Measurements from ENCODE around the gene CYTH4. TPM values are rescaled to one million over a fixed set of nuclear protein-coding genes. Genes with fewer than 3 reads are reported as not detected.

The CYTH4 gene
- total and polyA plus RNA-seq, 2 experiments from 2014 or later, result not detected

DNA sequence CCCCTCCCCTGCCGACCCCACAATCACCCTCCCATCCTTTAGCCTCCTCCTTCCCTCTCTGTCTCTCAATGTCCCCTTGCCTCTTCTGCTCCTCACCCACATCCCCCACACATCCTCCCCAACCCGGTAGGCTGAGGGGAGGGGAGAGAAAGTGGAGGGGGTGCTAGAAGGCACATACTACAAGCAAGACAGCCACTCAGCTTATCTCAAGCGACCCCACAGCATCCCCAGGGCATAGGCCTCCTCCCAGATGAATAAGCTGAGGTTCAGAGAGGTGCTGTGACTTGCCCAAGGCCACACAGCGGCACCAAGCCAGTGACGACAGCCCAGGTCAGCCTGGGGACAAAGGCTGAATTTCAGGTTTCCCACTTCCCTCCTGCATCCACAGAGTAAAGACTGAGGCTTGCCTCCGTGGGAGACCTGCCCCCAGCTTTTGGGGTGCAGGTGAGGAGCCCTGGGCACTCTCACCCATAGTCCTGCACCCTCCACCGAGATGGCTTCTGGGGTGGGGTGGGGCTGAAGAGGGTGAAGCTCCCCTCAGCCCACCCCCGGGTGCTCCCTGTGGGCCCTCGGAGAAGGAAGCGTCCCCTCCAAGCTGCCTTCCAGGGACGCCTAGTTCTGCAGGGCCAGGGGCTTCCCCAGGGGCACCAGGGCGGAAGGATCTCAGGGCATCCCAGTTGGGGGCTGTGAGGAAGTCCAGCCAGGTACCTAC is 38.8 kb upstream of the CYTH4 start:
- DNase-seq (ENCODE audit: low spot score), result no peak
- H3K36me3 Mint-ChIP-seq (ENCODE audit: low read depth), result no peaks in the 10 kb centered on the region

DNA sequence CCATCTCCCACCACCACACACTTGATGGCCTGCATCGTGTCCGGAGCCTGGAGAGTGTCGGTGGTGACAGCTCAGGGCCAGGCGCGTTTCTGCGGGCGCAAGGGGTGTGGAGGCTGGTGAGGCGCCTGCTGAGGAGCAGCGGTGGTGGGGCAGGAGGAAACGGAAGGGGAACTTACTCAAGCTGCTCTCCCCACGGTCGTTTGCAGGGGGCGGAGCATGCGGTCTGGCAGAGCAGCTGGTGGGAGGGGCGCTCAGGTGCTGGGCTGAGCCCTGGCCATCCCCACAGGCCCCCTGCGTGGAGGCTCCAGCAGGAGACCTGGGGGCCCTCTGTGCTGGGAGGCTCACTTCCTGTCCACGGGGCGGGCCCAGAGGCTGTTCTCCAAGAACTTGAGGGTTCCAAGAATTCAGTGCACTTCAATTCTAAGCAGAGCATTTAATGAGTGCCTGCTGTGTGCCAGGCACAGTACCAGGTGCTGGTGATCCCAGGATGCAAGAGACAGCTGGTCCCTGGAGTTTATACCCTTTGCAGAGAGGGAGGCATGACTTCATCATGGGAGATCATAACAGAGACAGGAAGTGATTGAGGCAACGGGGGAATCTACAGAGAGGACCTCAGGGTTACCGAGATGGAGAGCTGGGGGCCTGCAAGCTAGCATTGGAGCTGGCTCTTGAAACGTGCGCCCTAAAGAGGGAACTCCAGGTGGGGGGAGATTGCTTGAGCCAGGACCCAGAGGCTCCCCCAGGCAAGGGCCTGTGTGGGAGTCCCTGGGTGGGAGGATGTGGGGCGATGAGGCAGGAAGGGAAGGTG is 38.0 kb upstream of the CYTH4 start, which contains the start of gene RAC2:
Gene RAC2, minus strand, starts transcription at position 156 of the 808 bp plus-strand sequence. Its CDS starts 121 bp downstream, at position 35.
- H3F3A ChIP-seq (replicated peaks; ENCODE audit: low read depth), result no peaks in the 10 kb centered on the region
- H3K79me2 ChIP-seq (replicated peaks; ENCODE audit: insufficient read depth), result no peaks in the 10 kb centered on the region
- Mint-ChIP-seq H3K4me1 (peaks cover 18% of the 10 kb centered on the region), H3K4me3 (peak within 1 kb of the TSS; percentile 27; the same call in 1 of the 3 replicates), H3K27ac (no peak within 1 kb of the TSS), H3K36me3 (ENCODE audit: low read depth) (no peaks in the 10 kb centered on the region), H3K27me3 (ENCODE audit: insufficient read depth, low read depth, poor library complexity) (peaks cover 10% of the 10 kb centered on the region), H3K9me3 (no peaks in the 10 kb centered on the region)
- peak within 1 kb of the TSS; percentile 48; the same call in 1 of the 2 replicates for H3K4me2 ChIP-seq
- H3K4me1 ChIP-seq (ENCODE audit: insufficient read depth), result peaks cover 7% of the 10 kb centered on the region; the same call in 1 of the 2 replicates
- H3K9me2 ChIP-seq (ENCODE audit: insufficient read depth), result no peaks in the 10 kb centered on the region
- H4K20me1 ChIP-seq (replicated peaks; ENCODE audit: insufficient read depth), result no peaks in the 10 kb centered on the region
- no peak within 1 kb of the TSS for H3K27ac ChIP-seq (ENCODE audit: low read depth)
- H3K27me3 ChIP-seq (ENCODE audit: insufficient read depth), result no peaks in the 10 kb centered on the region
- peak; percentile 79 for ATAC-seq
- H3K36me3 ChIP-seq (ENCODE audit: insufficient read depth), result no peaks in the 10 kb centered on the region
- peak within 1 kb of the TSS; percentile 28; the same call in 1 of the 2 replicates for H3K4me3 ChIP-seq
- DNase-seq (ENCODE audit: low spot score), result peak; percentile 62
- H2AFZ ChIP-seq, result peak within 1 kb of the TSS; percentile 69
- TF ChIP-seq, protein P1, sequence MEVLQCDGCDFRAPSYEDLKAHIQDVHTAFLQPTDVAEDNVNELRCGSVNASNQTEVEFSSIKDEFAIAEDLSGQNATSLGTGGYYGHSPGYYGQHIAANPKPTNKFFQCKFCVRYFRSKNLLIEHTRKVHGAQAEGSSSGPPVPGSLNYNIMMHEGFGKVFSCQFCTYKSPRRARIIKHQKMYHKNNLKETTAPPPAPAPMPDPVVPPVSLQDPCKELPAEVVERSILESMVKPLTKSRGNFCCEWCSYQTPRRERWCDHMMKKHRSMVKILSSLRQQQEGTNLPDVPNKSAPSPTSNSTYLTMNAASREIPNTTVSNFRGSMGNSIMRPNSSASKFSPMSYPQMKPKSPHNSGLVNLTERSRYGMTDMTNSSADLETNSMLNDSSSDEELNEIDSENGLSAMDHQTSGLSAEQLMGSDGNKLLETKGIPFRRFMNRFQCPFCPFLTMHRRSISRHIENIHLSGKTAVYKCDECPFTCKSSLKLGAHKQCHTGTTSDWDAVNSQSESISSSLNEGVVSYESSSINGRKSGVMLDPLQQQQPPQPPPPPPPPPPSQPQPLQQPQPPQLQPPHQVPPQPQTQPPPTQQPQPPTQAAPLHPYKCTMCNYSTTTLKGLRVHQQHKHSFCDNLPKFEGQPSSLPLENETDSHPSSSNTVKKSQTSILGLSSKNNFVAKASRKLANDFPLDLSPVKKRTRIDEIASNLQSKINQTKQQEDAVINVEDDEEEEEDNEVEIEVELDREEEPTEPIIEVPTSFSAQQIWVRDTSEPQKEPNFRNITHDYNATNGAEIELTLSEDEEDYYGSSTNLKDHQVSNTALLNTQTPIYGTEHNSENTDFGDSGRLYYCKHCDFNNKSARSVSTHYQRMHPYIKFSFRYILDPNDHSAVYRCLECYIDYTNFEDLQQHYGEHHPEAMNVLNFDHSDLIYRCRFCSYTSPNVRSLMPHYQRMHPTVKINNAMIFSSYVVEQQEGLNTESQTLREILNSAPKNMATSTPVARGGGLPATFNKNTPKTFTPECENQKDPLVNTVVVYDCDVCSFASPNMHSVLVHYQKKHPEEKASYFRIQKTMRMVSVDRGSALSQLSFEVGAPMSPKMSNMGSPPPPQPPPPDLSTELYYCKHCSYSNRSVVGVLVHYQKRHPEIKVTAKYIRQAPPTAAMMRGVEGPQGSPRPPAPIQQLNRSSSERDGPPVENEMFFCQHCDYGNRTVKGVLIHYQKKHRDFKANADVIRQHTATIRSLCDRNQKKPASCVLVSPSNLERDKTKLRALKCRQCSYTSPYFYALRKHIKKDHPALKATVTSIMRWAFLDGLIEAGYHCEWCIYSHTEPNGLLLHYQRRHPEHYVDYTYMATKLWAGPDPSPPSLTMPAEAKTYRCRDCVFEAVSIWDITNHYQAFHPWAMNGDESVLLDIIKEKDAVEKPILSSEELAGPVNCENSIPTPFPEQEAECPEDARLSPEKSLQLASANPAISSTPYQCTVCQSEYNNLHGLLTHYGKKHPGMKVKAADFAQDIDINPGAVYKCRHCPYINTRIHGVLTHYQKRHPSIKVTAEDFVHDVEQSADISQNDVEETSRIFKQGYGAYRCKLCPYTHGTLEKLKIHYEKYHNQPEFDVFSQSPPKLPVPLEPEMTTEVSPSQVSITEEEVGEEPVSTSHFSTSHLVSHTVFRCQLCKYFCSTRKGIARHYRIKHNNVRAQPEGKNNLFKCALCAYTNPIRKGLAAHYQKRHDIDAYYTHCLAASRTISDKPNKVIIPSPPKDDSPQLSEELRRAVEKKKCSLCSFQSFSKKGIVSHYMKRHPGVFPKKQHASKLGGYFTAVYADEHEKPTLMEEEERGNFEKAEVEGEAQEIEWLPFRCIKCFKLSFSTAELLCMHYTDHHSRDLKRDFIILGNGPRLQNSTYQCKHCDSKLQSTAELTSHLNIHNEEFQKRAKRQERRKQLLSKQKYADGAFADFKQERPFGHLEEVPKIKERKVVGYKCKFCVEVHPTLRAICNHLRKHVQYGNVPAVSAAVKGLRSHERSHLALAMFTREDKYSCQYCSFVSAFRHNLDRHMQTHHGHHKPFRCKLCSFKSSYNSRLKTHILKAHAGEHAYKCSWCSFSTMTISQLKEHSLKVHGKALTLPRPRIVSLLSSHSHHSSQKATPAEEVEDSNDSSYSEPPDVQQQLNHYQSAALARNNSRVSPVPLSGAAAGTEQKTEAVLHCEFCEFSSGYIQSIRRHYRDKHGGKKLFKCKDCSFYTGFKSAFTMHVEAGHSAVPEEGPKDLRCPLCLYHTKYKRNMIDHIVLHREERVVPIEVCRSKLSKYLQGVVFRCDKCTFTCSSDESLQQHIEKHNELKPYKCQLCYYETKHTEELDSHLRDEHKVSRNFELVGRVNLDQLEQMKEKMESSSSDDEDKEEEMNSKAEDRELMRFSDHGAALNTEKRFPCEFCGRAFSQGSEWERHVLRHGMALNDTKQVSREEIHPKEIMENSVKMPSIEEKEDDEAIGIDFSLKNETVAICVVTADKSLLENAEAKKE (CRISPR knock-in tag; IDR thresholded peaks at IDR 0.05), result no peak
- TF ChIP-seq EZH2 (IDR thresholded peaks at IDR 0.05; ENCODE audit: low read depth, unreplicated experiment) (no peak), ZNF331 (CRISPR knock-in tag; IDR thresholded peaks at IDR 0.05; ENCODE audit: low read depth) (no peak), POLR2AphosphoS5 (IDR thresholded peaks at IDR 0.05; ENCODE audit: low read depth) (no peak), JUNB (IDR thresholded peaks at IDR 0.05; ENCODE audit: unreplicated experiment) (no peak)
- TF ChIP-seq, protein P2, sequence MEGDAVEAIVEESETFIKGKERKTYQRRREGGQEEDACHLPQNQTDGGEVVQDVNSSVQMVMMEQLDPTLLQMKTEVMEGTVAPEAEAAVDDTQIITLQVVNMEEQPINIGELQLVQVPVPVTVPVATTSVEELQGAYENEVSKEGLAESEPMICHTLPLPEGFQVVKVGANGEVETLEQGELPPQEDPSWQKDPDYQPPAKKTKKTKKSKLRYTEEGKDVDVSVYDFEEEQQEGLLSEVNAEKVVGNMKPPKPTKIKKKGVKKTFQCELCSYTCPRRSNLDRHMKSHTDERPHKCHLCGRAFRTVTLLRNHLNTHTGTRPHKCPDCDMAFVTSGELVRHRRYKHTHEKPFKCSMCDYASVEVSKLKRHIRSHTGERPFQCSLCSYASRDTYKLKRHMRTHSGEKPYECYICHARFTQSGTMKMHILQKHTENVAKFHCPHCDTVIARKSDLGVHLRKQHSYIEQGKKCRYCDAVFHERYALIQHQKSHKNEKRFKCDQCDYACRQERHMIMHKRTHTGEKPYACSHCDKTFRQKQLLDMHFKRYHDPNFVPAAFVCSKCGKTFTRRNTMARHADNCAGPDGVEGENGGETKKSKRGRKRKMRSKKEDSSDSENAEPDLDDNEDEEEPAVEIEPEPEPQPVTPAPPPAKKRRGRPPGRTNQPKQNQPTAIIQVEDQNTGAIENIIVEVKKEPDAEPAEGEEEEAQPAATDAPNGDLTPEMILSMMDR (conservative IDR thresholded peaks at IDR 0.05; ENCODE audit: low read depth in 2 of 2), result no peak

More for the DNA sequence above, 38.8 kb upstream of the CYTH4 start:
- ATAC-seq, result no peak
- no peaks in the 10 kb centered on the region for H3F3A ChIP-seq (replicated peaks; ENCODE audit: low read depth)
- no peaks in the 10 kb centered on the region for H3K36me3 ChIP-seq (ENCODE audit: insufficient read depth)
- H4K20me1 ChIP-seq (replicated peaks; ENCODE audit: insufficient read depth), result no peaks in the 10 kb centered on the region
- no peaks in the 10 kb centered on the region for H3K79me2 ChIP-seq (replicated peaks; ENCODE audit: insufficient read depth)
- no peaks in the 10 kb centered on the region for H3K9me2 ChIP-seq (ENCODE audit: insufficient read depth)
- peaks cover 7% of the 10 kb centered on the region; the same call in 1 of the 2 replicates for H3K4me1 ChIP-seq (ENCODE audit: insufficient read depth)
- H3K4me3 ChIP-seq, result peak overlapping the region; percentile 28; the same call in 1 of the 2 replicates
- no peaks in the 10 kb centered on the region for H3K27me3 ChIP-seq (ENCODE audit: insufficient read depth)
- TF ChIP-seq, protein P3, sequence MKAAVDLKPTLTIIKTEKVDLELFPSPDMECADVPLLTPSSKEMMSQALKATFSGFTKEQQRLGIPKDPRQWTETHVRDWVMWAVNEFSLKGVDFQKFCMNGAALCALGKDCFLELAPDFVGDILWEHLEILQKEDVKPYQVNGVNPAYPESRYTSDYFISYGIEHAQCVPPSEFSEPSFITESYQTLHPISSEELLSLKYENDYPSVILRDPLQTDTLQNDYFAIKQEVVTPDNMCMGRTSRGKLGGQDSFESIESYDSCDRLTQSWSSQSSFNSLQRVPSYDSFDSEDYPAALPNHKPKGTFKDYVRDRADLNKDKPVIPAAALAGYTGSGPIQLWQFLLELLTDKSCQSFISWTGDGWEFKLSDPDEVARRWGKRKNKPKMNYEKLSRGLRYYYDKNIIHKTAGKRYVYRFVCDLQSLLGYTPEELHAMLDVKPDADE (IDR thresholded peaks at IDR 0.05), result no peak
- H3K4me3 Mint-ChIP-seq, result no peak overlapping the region
- peak overlapping the region; percentile 48; the same call in 1 of the 2 replicates for H3K4me2 ChIP-seq
- peak overlapping the region; percentile 69 for H2AFZ ChIP-seq
- no peak overlapping the region for H3K27ac Mint-ChIP-seq
- no peaks in the 10 kb centered on the region for H3K9me3 Mint-ChIP-seq
- H3K27me3 Mint-ChIP-seq (ENCODE audit: insufficient read depth, low read depth, poor library complexity), result peaks cover 12% of the 10 kb centered on the region
- H3K4me1 Mint-ChIP-seq, result peaks cover 19% of the 10 kb centered on the region
- no peak overlapping the region for H3K27ac ChIP-seq (ENCODE audit: low read depth)

All from GM23338 (cell line).